DMS 273 treated with DMSO at 0.1 percent for 48 hours (cell line): ENCODE data around the gene ZC3H4.
"Not testable (repeated sequence)": the region's sequence is repeated elsewhere in the genome, so short reads cannot be mapped to it uniquely, and the experiment has no call there.

Experiments
- DNase-seq: peaks from one replicate; lab custom pipeline; 2025; lab: John Stamatoyannopoulos, UW

ZC3H4 gene

DNA sequence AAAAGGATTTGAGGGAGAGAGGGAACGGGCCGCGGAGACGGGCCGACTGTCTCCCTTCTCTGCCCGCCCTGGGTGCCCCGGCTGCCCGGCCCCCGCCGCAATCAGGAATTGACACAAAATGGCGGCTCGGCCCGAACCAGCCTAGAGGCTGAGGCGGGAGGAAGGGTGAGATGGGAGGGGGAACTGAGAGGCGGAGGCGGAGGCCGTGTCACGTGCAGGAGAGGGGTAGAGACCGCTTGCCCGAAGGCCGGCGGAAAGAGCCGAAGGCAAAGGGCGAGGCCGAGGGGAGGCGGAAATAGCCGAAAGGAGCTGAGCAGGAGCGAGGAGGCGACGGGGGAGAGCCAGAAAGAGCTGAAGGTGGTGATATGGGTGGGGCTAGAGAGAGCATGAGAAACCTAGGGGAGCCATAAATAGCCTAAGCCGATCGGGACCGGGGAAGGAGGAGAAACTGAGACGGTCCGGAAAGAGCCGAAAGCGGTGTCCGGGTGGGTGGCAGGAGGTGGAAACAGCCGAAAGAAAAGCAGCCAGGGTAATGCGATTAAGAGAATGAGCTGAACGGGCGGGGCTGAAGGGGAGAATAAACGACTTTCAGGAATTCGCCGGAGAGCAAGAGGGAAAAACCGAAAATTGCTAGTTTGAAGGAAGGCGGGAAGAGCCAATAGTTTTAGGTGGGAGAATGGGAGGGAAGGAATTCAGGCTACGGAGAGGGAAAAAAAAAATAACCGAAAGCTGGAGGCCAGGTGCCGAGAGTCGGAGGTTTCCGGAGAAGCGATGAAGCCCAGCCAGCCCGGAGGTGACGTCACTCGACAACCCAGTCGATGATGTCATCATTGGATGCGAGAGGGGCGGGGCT lies at the start of gene ZC3H4:
TSS of gene ZC3H4 (minus strand) at position 780 of the 853 bp plus-strand sequence. CDS start 1,192 bp downstream, outside the sequence.
- DNase-seq: peak; percentile 98

DNA sequence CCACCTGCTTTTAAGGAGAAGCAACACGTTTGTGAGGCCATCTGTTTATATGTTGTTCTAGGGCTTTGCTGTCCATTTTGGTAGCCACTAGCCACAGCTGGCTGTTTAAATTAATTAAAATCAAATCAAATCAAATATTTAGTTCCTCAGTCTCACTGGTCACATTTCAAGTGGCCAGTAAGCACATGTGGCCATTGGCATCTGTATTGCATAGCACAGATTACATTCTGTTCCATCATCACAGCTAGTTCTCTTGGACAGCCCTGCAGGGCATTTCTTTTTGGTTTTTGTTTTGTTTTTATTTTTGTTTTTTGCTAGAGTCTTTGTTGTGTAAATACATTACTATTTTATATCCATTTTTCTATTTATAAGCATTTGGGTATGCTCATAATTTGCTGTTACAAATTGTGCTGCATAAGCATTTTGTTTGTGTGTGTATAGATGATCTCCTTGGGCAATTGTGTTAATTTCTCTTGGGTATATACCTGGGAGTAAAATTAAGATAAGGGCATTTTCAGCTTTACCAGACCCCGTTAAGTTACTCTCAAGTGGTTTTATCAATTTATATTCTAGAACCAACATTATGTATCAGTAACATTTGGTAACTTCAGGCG lies 48.4 kb upstream of the ZC3H4 start:
- no peak for DNase-seq

DNA sequence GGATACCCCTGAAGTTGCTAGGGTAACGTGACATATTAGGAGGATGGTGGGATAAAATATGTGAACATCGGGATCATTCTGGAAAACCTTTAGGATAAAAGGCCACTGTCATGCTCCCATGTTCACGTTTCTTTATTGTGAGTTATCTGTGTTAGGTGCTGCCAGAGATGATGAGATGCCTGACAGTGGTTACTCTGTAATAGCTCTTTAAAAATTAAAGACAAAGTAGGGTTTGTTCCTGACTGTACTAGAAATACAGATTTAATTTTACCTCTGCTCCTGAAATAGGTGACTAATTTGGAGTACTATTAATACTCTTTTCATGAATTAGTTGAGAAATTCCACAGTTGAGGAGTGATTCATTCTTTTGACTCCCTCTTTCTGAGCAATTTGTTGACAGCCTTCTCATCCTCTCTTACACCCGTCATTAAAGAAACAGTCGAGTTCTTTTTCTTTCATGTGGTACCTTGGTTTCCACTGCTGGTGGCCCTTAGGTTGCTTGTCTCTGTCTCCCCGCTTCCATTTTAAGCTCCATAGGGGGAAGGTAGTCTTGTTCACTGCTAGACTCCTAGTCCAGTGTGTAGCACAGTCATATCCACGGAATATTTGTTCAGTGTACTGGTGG lies 45.4 kb upstream of the ZC3H4 start:
- no peak for DNase-seq

DNA sequence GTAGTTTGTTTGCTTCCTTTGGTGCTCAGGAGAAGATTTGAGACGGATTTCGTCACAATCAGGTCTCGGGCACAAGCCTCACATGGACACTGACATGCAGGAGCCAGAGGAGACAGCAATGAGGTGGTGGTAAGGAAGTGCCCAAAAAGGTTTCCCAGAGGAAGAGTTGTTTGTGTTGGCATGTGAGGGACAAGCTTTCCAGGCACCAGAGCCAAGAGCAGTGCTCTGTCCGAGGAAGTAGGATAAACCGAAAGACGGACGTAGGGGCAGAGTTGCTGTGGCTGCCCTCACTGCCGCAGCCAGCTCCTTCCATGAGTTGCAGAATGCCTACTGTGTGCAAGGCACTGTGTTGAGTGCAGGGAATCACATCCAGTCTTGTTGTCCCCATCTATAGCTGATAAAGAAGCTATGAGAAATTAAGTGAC lies 44.8 kb upstream of the ZC3H4 start:
- no peak for DNase-seq

DNA sequence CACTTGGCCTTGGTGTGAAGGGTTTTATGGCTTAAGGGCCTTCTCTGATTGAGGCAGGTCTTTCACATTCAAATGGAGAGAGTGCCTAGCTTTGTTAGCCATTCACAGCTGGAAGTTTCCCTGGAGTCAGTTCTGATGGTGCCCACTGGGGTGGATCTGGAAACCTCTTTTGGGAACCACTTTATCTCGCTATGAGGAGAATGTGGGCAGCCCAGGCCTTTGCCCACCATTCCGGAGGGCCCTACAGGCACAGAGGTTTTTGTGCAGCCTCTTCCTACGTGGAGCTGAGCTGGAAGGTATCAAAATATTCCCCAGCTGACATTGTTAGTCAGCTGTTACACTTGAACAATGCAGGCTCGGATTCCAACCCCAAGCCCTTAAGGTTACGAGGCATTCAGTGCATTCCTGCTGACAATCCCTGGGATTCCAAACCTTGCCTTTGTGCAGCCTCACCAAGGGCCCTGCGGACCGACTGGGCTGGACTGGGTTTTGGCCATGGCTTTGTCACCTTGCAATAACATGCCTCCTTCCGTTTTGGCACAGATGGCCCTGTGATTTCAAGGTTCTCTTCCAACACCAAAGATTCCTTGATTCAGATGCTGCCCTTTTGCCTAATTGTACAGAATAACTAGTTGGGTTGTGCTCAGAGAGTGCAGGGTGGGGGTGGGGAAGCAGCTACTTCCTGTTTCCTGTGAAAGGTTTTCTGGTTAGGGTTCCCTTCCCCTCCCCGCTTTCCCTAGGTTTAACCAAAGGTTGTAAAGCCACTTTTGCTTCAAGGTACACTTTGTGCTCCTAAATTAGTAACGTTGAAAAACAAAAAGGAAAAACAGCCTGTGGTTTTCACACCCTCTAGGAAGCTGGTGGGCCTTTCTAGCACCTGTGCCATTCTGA lies 44.1 kb upstream of the ZC3H4 start:
- no peak for DNase-seq

DNA sequence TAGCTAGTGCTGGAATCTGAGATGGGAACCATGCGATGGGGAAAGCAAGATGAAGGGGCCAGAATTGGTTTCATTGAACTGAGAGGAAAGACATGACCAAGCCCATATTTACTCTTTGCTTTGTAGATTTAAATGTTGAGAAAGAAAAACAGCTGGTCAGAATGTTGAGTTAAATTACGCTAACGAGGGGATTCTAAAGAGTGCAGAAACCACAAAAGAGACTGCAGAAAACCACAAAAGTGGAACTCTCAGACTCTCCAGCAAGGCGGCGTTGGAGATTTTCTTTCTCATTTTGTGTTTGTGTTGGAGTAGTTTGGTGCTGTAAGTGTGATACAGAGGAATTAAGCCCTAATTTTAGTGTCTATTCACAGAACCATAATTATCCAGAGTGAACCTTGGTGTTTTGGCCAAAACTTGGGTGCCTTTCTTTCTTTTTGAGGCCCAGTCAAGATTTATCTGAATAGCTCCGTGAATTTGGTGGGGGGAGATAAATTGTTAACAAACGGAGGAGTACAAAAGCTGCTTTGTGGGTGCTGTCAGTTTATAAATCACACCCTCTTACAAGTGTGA lies 43.4 kb upstream of the ZC3H4 start:
- no peak for DNase-seq

DNA sequence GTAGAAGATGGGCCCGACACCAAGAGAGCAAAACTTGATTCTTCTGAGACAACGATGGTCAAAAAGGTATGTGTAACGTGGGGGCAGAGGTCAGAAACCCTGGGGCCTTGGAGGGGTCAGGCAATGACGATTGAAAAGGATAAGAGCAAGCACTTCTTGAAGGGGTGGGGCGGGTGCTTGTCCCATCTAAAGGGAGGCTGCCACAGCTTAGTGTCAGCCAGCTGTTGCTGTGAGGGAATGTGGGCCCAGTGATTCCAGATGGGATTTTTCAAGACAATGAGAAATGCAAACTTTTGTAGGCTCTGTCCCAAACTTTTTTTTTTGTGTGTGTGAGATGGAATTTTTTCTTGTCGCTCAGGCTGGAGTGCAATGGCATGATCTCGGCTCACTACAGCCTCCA lies 41.6 kb upstream of the ZC3H4 start:
- no peak for DNase-seq

DNA sequence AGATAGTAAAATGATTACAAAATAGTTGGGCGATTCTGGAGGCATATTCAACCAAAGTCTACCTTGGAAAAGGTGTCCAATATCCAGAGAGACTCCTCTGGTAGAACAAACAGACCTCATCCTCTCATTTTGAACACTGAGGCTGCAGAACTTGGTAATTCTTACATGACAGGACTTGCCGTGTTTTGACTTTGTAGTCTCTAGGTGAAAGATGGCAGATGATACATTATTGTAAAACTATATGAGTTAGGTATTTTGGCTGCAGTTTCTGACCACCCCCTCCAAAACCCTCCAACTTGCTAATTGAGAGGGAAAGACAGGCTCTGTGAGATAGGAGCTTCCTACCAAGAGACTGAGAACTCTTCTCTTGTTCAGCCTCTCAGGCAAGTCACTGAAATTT lies 39.7 kb upstream of the ZC3H4 start:
- DNase-seq: no peak

DNA sequence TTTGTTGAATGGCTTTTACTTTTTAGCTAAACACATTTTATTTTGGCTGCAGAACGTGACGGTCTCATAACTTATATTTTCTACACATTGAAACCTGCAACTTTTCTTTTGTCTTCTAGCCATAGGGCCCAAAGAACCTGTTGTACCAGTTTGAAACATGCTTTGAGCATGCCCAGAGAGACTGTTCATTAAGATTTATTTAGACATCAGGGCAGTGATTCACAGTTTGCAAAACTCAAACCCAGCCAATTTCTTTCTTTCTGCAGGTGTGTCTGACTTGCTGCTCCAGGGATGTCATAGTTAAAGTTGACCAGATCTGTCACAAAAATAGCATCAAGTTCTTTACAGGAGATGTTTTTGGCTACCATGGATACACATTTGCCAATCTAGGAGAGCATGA lies 39.1 kb upstream of the ZC3H4 start:
- no peak for DNase-seq

DNA sequence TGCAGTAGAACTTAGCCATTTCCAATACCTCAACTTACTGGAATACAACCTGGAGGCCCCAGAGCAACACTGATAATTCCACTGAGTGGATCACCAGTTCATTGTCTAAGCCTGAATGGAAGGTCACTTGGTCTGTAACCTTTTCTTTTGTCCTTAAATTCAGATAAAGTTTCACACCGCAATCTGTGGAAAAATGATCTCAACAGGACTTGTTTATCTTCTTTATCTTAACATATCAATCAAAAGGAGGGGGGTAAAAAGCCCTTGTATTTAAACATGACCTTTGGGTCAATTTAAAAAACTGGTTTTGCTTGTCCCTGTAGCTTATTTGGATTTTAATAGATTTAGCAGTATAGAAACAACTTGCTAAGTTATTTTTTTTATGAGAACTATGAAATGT lies 38.6 kb upstream of the ZC3H4 start:
- no peak for DNase-seq

DNA sequence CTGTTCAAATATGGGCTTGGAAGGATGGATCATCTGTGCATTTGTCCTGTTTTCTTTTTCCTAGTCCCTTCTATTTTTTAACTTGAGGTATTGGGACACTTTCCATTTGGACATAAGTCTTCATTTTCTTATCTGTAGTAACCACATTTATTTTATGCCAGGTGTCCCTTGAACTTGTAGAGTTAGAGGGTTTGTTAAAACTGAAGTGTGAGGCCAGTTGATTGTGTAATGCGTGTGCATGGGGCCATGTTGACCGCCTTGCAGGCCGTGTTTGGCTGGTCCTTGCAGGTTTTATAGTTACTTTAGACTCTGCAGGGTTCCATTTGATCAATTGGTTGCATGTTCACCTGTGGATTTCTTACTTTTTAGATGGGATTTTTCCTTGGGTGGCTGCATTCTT lies 38.1 kb upstream of the ZC3H4 start:
- no peak for DNase-seq

DNA sequence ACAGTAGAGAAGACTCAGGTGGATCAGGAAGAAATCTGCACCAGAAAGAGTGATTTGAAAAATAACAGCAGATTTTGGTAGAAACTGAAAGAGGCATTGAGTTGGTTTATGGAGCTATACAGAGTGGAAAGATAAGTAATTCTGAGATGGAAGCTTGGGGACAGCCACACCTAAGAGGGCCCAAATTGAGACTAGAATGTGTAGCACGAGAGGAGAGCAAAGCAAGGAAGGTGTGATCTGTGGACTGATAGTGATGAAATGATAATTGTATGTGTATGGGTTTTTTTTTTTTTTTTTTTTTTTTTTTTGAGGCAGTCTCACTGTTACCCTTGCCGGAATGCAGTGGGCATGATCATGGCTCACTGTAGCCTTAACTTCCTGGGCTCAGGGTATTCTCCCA lies 33.3 kb upstream of the ZC3H4 start:
- DNase-seq: no peak

DNA sequence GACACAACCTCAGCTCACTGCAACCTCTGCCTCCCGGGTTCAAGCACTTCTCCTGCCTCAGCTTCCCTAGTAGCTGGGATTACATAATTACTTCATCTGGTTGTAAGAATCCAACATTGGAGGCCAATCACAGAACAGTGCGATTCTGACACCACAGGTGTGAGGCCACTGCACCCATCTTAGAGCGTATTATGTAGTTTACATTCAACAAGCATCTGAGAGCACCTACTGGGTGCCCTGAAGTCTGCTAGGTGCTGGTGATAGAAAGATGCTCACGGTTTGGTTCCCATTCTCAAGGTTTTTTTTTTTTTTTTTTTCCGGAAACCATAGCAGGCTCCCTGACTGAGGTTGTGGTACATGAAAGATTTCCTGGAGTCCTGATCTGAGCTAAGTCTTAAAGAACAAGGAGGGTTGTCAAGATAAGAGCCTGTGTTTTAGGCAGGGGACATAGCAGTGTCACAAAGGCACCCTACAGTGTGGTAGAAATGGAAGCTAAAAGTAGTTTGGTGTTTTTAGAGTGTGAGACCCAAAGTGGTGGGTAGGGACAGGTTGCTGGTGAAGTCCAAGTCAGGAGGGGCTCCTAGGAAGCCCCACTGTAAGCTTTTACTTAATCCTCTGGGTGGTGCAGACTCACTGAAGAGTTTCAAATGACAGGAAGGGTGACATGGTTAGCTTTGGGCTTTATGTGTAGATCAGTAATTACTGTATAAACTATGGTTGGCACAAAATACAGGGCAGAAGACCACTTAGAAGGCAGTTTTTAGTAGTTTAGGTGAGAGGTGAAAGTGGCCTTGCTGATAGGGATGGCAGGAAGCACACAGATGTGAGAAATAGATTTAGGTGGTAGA lies 32.3 kb upstream of the ZC3H4 start:
- DNase-seq: no peak

DNA sequence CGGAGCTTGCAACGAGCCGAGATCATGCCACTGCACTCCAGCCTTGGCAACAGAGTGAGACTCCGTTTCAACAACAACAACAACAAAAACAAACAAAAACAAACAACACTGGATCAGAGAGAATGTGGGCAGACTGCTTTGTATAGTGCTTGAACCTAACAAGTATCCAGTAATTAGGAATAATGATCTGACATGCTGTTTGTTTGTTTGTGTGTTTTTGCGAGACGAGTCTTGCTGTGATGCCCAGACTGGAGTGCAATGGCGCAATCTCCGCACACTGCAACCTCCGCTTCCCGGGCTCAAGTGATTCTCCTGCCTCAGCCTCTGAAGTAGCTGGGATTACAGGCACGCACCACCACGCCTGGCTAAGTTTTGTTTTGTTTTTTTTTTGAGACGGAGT lies 31.1 kb upstream of the ZC3H4 start:
- DNase-seq: no peak

DNA sequence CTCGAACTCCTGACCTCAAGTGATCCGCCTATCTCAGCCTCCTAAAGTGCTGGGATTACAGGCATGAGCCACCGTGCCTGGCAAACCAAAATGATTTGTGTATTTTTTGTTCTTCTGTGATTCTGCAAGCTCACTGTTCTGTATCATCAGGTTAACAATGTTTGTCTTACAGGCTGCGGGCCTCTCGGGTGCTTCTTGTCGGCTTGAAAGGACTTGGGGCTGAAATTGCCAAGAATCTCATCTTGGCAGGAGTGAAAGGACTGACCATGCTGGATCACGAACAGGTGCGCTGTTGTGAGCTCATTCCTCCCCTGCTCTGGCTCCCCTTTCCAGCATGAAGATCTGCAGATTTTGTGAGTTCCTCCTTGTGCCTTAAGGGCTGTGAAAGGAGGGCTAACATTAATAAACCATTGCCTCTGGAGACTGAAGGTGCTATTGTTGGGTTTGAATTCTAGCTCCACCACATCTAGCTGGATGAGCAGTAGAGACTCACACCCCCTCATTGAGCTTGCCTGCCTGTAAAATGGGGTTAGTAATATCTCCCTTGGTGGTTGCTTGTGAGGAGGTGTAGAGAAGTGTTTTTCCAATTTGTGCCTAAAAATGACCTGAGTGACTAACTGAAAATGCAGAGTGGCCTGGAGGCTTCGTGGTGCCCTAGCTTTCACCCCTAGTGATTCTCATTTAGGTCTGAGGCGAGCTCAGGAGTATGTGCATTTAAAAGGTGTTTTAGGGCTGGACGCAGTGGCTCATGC lies 29.9 kb upstream of the ZC3H4 start:
- no peak for DNase-seq

DNA sequence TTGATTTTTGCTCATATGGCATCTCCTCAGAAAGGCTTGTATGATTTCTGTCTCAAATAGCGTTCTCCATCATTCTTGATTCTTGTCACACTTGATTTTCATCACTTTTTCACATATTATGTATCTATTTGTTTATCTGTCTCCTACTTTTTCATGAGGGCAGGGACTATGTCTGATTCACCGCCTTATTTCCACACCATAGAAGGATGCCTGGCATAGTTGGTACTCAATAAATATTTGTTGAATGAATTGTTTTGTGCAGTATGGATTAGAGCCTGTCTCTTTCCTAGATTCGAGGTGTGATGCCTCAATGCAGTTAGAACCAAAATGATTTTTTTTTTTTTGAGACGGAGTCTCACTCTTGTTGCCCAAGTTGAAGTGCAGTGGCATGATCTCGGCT lies 29.2 kb upstream of the ZC3H4 start:
- DNase-seq: no peak

DNA sequence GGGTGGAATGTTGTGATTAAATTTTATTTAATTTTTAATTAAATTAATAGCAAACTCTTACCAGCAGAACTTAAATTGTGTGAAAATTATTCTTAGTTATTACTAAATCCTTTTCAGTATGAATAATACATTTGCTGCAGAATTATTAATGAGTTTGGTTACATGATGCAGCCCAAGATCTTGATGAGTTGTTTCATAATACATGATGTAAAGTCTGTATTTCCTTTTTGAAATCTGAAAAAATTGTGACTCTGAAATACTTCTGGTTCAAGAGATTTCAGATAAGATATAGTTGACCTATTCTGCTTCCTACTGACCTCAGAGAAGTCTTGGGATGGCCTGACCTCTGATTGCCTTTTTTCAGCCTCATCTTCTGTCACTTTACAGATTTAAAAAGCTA lies 28.1 kb upstream of the ZC3H4 start:
- DNase-seq: no peak

DNA sequence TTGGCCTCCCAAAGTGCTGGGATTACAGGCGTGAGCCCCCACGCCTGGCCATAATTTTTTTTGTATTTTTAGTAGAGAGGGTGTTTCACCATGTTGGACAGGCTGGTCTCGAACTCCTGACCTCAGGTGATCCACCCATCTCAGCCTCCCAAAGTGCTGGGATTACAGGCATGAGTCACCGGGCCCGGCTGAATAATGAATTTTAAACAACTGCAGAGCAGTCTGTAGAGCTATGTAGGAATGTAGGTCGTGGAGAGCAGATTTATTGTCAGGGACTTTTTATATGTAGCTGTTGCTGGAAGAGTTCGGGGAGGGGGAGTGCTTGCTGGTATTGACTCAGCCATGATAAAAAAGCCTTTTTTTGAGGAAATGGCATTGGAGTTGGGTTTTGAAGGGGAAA lies 27.7 kb upstream of the ZC3H4 start:
- DNase-seq: not testable (repeated sequence)

DNA sequence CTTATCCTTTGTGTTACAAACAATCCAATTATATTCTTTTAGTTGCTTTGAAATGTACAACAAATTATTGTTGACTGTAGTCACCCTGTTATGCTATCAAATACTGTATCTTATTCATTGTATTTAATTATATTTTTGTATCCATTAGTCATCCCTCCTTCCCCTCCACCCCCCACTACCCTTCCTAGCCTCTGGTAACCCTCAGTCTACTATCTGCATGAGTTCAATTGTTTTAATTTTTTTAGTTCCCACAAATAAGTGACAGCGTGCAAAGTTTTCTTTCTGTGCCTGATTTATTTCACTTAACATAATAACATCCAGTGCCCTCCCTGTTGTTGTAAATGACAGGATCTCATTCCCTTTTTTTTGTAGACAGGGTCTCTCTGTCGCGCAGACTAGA lies 21.6 kb upstream of the ZC3H4 start:
- DNase-seq: no peak

DNA sequence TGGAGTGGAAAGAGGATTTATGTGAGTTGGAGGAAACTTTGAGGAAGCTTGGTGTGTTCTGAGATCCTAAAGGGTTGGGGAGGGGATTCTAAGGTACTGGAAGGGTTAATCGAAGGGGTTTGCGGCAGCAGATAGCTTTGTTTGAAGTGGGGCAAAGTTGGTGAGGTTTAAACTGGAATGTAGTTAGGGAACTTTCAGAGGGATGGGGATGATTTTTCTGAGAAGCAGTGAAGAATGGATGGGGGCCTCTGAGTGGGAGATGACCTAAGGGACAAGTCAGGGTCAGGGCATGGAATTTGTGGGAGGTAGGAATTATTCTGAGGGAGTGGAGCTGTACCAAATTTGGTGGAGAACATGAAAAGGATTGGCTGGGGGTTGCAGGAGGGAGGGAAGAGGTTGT lies 21.0 kb upstream of the ZC3H4 start:
- DNase-seq: no peak
